Large intestine (tissue), 12 donors: Measurements from ENCODE around the gene SCAF11. TPM values are rescaled to one million over a fixed set of nuclear protein-coding genes. Genes with fewer than 3 reads are reported as not detected.
"Not testable (repeated sequence)": the region's sequence is repeated elsewhere in the genome, so short reads cannot be mapped to it uniquely, and the experiment has no call there.

Experiments
- DNase-seq, 2 donors: peaks; one replicate each; pipeline versions ENCODE4 v3.0.0 to v3.0.0-alpha.2; 2013
- H3K27ac ChIP-seq: one replicate; pipeline ENCODE4 v1.5.1; 2013; ENCODE audit warnings: low read length
- H3K27me3 ChIP-seq: 2 replicates; pipeline ENCODE4 v1.6.1; 2013; ENCODE audit warnings: low read length; ENCODE audit not compliant: control insufficient read depth, insufficient read depth
- H3K36me3 ChIP-seq: 2 replicates; pipeline ENCODE4 v1.6.1; 2013; ENCODE audit warnings: low read length; ENCODE audit not compliant: control insufficient read depth, insufficient read depth
- H3K4me1 ChIP-seq: one replicate; pipeline ENCODE4 v1.6.1; 2013; ENCODE audit warnings: low read length; ENCODE audit not compliant: control insufficient read depth, insufficient read depth
- H3K4me3 ChIP-seq: one replicate; pipeline ENCODE4 v1.5.1; 2013; ENCODE audit warnings: low read length
- H3K9me3 ChIP-seq: one replicate; pipeline ENCODE4 v1.6.1; 2013; ENCODE audit warnings: mild to moderate bottlenecking, low read depth, low read length, moderate library complexity; ENCODE audit not compliant: control insufficient read depth
- WGBS: methylation state at CpG from one replicate; pipeline ENCODE4 v1.1.5; 2013; ENCODE audit warnings: low lambda C conversion rate; ENCODE audit not compliant: insufficient coverage; 5-methylcytosine and 5-hydroxymethylcytosine counted together
- long read RNA-seq, 11 donors: transcript quantifications; one replicate each; lab custom pipeline, GENCODE V29; 2026
- polyA plus RNA-seq: library from polyadenylated mRNA; unstranded; fragments of 120-200 nt; gene quantifications from one replicate; pipeline ENCODE4 v1.2.1, GENCODE V29; 2013

SCAF11 gene
- 85.0 TPM for polyA plus RNA-seq
- long read RNA-seq, donor 1, full-length matches to known transcripts = 8 of 8 reads
- long read RNA-seq, donor 1, partial matches to known transcripts = 0 of 8 reads
- long read RNA-seq, donor 1, other reads (novel, unspliced or antisense) = 0 of 8 reads
- long read RNA-seq, donor 2, full-length matches to known transcripts = 19 of 25 reads
- long read RNA-seq, donor 2, partial matches to known transcripts = 6 of 25 reads
- long read RNA-seq, donor 2, other reads (novel, unspliced or antisense) = 0 of 25 reads
- long read RNA-seq, donor 3 = 0 reads
- long read RNA-seq, donor 4, partial matches to known transcripts = 5 of 7 reads
- long read RNA-seq, donor 4, other reads (novel, unspliced or antisense) = 0 of 7 reads
- long read RNA-seq, donor 5, full-length matches to known transcripts = 11 of 11 reads
- long read RNA-seq, donor 5, partial matches to known transcripts = 0 of 11 reads
- long read RNA-seq, donor 5, other reads (novel, unspliced or antisense) = 0 of 11 reads
- long read RNA-seq, donor 6, full-length matches to known transcripts = 17 of 76 reads
- long read RNA-seq, donor 6, partial matches to known transcripts = 59 of 76 reads
- long read RNA-seq, donor 6, other reads (novel, unspliced or antisense) = 0 of 76 reads
- long read RNA-seq, donor 7, full-length matches to known transcripts = 7 of 15 reads
- long read RNA-seq, donor 7, partial matches to known transcripts = 8 of 15 reads
- long read RNA-seq, donor 7, other reads (novel, unspliced or antisense) = 0 of 15 reads
- long read RNA-seq, donor 8, full-length matches to known transcripts = 24 of 40 reads
- long read RNA-seq, donor 8, partial matches to known transcripts = 16 of 40 reads
- long read RNA-seq, donor 8, other reads (novel, unspliced or antisense) = 0 of 40 reads
- long read RNA-seq, donor 9, full-length matches to known transcripts = 14 of 54 reads
- long read RNA-seq, donor 9, partial matches to known transcripts = 40 of 54 reads
- long read RNA-seq, donor 9, other reads (novel, unspliced or antisense) = 0 of 54 reads
- long read RNA-seq, donor 10, full-length matches to known transcripts = 15 of 60 reads
- long read RNA-seq, donor 10, partial matches to known transcripts = 45 of 60 reads
- long read RNA-seq, donor 10, other reads (novel, unspliced or antisense) = 0 of 60 reads
- long read RNA-seq, donor 11, full-length matches to known transcripts = 9 of 18 reads
- long read RNA-seq, donor 11, partial matches to known transcripts = 9 of 18 reads
- long read RNA-seq, donor 11, other reads (novel, unspliced or antisense) = 0 of 18 reads

- Histone ChIP-seq H3K27ac (peak within 1 kb of the TSS; percentile 100), H3K4me3 (peak within 1 kb of the TSS; percentile 100), H3K27me3 (no peaks in the 10 kb centered on the region), H3K4me1 (peaks cover 4% of the 10 kb centered on the region), H3K36me3 (peaks cover 5% of the 10 kb centered on the region), H3K9me3 (no peaks in the 10 kb centered on the region)
- DNase-seq = peak; percentile 100
- WGBS = no CpG with 5 or more reads among the region's 54 CpGs
These were observed at the start of gene SCAF11 for GRCh38 chr12:45990468-45991283. SCAF11 (minus strand) TSS chr12:45990574; CDS start chr12:45964167, 26,407 bp downstream.

GRCh38 chr12:46037066-46037465 is 46.7 kb upstream of the SCAF11 start:
- H3K4me1 ChIP-seq, DNase-seq, H3K27ac ChIP-seq, H3K4me3 ChIP-seq, H3K27me3 ChIP-seq, H3K9me3 ChIP-seq, H3K36me3 ChIP-seq: not testable (repeated sequence)
- no CpG with 5 or more reads among the region's 4 CpGs for WGBS

- H3K36me3 ChIP-seq = no peaks in the 10 kb centered on the region
- H3K27me3 ChIP-seq = no peaks in the 10 kb centered on the region
- no peak for DNase-seq
- H3K9me3 ChIP-seq = peaks cover 21% of the 10 kb centered on the region
- no peak overlapping the region for H3K27ac ChIP-seq
- no peaks in the 10 kb centered on the region for H3K4me1 ChIP-seq
- H3K4me3 ChIP-seq = no peak overlapping the region
These were observed 36.8 kb upstream of the SCAF11 start for GRCh38 chr12:46027172-46027571.

GRCh38 chr12:46024099-46024498 is 33.7 kb upstream of the SCAF11 start:
- Histone ChIP-seq H3K36me3 (no peaks in the 10 kb centered on the region), H3K4me1 (no peaks in the 10 kb centered on the region), H3K27me3 (no peaks in the 10 kb centered on the region), H3K27ac (no peak overlapping the region), H3K4me3 (no peak overlapping the region), H3K9me3 (peaks cover 23% of the 10 kb centered on the region)
- no peak for DNase-seq
- WGBS = no CpG with 5 or more reads among the region's 2 CpGs

- Histone ChIP-seq H3K9me3 (peaks cover 17% of the 10 kb centered on the region), H3K4me1 (no peaks in the 10 kb centered on the region), H3K36me3 (no peaks in the 10 kb centered on the region), H3K4me3 (no peak overlapping the region), H3K27me3 (no peaks in the 10 kb centered on the region), H3K27ac (no peak overlapping the region)
- DNase-seq = no peak
These were observed 30.4 kb upstream of the SCAF11 start for GRCh38 chr12:46020768-46021167.

GRCh38 chr12:46018712-46019111 is 28.3 kb upstream of the SCAF11 start:
- DNase-seq, H3K4me3 ChIP-seq, H3K27me3 ChIP-seq, H3K27ac ChIP-seq, H3K36me3 ChIP-seq, H3K4me1 ChIP-seq: not testable (repeated sequence)
- peaks cover 12% of the 10 kb centered on the region for H3K9me3 ChIP-seq
- WGBS = no CpG with 5 or more reads among the region's 4 CpGs

GRCh38 chr12:46017866-46018375 is 27.5 kb upstream of the SCAF11 start:
- not testable (repeated sequence) for DNase-seq, H3K4me3 ChIP-seq, H3K4me1 ChIP-seq, H3K27me3 ChIP-seq, H3K27ac ChIP-seq, H3K36me3 ChIP-seq
- no CpG with 5 or more reads among the region's 33 CpGs for WGBS
- peaks cover 12% of the 10 kb centered on the region for H3K9me3 ChIP-seq

GRCh38 chr12:46005823-46006222 is 15.4 kb upstream of the SCAF11 start:
- DNase-seq = no peak
- WGBS = no CpG with 5 or more reads among the region's 3 CpGs
- H3K4me1 ChIP-seq = no peaks in the 10 kb centered on the region
- no peaks in the 10 kb centered on the region for H3K36me3 ChIP-seq
- H3K27ac ChIP-seq = no peak overlapping the region
- no peaks in the 10 kb centered on the region for H3K9me3 ChIP-seq
- no peaks in the 10 kb centered on the region for H3K27me3 ChIP-seq
- H3K4me3 ChIP-seq = no peak overlapping the region

- peaks cover 1% of the 10 kb centered on the region for H3K9me3 ChIP-seq
- 60% methylated on average over 1 of the region's 2 CpGs for WGBS
- no peak for DNase-seq
- no peaks in the 10 kb centered on the region for H3K36me3 ChIP-seq
- H3K27me3 ChIP-seq = no peaks in the 10 kb centered on the region
- H3K4me3 ChIP-seq = no peak overlapping the region
- no peak overlapping the region for H3K27ac ChIP-seq
- no peaks in the 10 kb centered on the region for H3K4me1 ChIP-seq
These were observed 14.9 kb upstream of the SCAF11 start for GRCh38 chr12:46005151-46005797.
